Measurements from ENCODE around the gene SEC14L5. TPM values are rescaled to one million over a fixed set of nuclear protein-coding genes. Genes with fewer than 3 reads are reported as not detected.
"Not testable (repeated sequence)": the region's sequence is repeated elsewhere in the genome, so short reads cannot be mapped to it uniquely, and the experiment has no call there.

The SEC14L5 gene
- polyA plus RNA-seq, 1 experiment, result 0.05 TPM

DNA sequence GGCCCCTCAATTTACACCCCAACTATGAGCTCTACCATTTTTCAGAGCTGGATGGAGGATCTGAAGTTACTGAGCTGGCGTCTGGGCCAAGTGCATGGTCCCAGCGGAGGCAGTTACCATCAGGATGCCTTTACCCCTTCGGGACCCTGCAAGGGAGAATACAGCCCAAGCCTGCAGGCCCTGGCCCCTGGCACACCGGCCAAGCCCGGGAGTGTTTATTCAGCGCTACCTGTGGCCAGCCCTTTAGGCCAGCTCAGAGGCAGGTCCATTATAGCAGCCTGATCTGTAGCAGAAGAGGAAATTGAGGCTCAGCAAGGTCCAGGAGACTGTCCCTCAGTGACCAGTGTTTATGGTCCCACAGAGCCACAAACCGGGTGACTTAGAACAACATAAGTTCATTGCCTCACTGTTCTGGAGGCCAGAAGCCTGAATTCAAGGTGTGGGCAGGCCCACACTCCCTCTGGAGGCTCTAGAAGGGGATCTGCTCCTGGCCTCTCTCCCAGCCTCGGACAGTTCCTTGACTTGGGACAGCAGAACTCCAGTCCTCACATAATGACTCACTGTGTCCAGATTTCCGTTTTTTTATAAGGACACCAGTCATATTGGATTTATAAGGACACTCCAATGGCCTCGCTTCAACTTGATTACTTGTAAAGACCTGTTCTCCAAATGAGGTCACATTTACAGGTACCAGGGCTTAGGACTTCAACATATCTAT lies 8.8 kb downstream of the SEC14L5 start:
- no peaks in the 10 kb centered on the region for H3K9me3 ChIP-seq (ENCODE audit: control insufficient read depth, insufficient read depth, low read length)
- ChIA-PET CTCF (interaction anchor here (0.6 to 1.7 kb wide), 3 partner anchors 11 to 127 kb away, joined by 3 to 5 read pairs (median 3); no protein-coding TSS in a partner anchor), POLR2A (no interaction called here)
- no peak overlapping the region for H3K27ac ChIP-seq (ENCODE audit: low read depth, low read length)
- no peak overlapping the region for H3K4me3 ChIP-seq (ENCODE audit: low read depth, low read length)
- TF ChIP-seq, protein P1, sequence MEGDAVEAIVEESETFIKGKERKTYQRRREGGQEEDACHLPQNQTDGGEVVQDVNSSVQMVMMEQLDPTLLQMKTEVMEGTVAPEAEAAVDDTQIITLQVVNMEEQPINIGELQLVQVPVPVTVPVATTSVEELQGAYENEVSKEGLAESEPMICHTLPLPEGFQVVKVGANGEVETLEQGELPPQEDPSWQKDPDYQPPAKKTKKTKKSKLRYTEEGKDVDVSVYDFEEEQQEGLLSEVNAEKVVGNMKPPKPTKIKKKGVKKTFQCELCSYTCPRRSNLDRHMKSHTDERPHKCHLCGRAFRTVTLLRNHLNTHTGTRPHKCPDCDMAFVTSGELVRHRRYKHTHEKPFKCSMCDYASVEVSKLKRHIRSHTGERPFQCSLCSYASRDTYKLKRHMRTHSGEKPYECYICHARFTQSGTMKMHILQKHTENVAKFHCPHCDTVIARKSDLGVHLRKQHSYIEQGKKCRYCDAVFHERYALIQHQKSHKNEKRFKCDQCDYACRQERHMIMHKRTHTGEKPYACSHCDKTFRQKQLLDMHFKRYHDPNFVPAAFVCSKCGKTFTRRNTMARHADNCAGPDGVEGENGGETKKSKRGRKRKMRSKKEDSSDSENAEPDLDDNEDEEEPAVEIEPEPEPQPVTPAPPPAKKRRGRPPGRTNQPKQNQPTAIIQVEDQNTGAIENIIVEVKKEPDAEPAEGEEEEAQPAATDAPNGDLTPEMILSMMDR (IDR thresholded peaks at IDR 0.05; ENCODE audit: low read depth, low read length), result no peak
- DNase-seq (ENCODE audit: low read depth, low spot score), result no peak
- H3K27me3 ChIP-seq (ENCODE audit: control insufficient read depth, insufficient read depth, low read length), result peaks cover 3% of the 10 kb centered on the region

GRCh38 chr16:4968278-4968677 lies 10.1 kb downstream of the SEC14L5 start:
- H3K9me3 ChIP-seq (ENCODE audit: control insufficient read depth, insufficient read depth, low read length); CTCF ChIA-PET; POLR2A ChIA-PET; H3K27me3 ChIP-seq (ENCODE audit: control insufficient read depth, insufficient read depth, low read length); DNase-seq (ENCODE audit: low read depth, low spot score); H3K4me3 ChIP-seq (ENCODE audit: low read depth, low read length); H3K27ac ChIP-seq (ENCODE audit: low read depth, low read length): not testable (repeated sequence)

GRCh38 chr16:4968879-4969483 lies 10.9 kb downstream of the SEC14L5 start:
- H3K4me3 ChIP-seq (ENCODE audit: low read depth, low read length), result no peak overlapping the region
- peaks cover 5% of the 10 kb centered on the region for H3K27me3 ChIP-seq (ENCODE audit: control insufficient read depth, insufficient read depth, low read length)
- no peak overlapping the region for H3K27ac ChIP-seq (ENCODE audit: low read depth, low read length)
- TF ChIP-seq, protein P1 (IDR thresholded peaks at IDR 0.05; ENCODE audit: low read depth, low read length), result no peak
- DNase-seq (ENCODE audit: low read depth, low spot score), result no peak
- ChIA-PET CTCF (interaction anchor here (0.6 to 1.7 kb wide), 3 partner anchors 13 to 252 kb away, joined by 3 to 5 read pairs (median 3); no protein-coding TSS in a partner anchor), POLR2A (no interaction called here)
- H3K9me3 ChIP-seq (ENCODE audit: control insufficient read depth, insufficient read depth, low read length), result no peaks in the 10 kb centered on the region

DNA sequence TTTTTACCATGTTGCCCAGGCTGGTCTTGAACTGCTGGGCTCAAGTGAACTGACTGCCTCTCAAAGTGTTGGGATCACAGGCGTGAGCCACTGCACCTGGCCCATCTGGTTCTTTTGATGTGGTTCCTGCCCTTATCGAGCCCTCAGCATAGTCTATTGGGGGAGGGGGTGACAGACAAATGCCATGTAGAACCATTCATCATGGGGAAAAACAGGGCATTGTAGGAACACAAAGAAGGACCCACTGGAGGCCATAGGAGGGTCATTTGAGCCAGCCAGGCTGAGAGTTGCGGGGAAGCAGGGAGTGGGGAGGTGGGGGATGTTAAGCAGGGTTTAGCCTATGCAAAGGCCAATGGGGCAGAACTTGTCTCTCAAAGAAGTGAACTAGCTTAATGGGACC lies 11.9 kb downstream of the SEC14L5 start:
- Histone ChIP-seq H3K9me3 (ENCODE audit: control insufficient read depth, insufficient read depth, low read length) (no peaks in the 10 kb centered on the region), H3K27me3 (ENCODE audit: control insufficient read depth, insufficient read depth, low read length) (peaks cover 5% of the 10 kb centered on the region), H3K27ac (ENCODE audit: low read depth, low read length) (no peak overlapping the region), H3K4me3 (ENCODE audit: low read depth, low read length) (no peak overlapping the region)
- ChIA-PET CTCF (interaction anchor here (1.2 to 1.7 kb wide), 2 partner anchors 14 to 122 kb away, joined by 3 to 5 read pairs; no protein-coding TSS in a partner anchor), POLR2A (no interaction called here)
- TF ChIP-seq, protein P1 (IDR thresholded peaks at IDR 0.05; ENCODE audit: low read depth, low read length), result no peak
- no peak for DNase-seq (ENCODE audit: low read depth, low spot score)

- POLR2A ChIA-PET, result no interaction called here
- TF ChIP-seq, protein P1 (IDR thresholded peaks at IDR 0.05; ENCODE audit: low read depth, low read length), result no peak
- Histone ChIP-seq H3K9me3 (ENCODE audit: control insufficient read depth, insufficient read depth, low read length) (no peaks in the 10 kb centered on the region), H3K27ac (ENCODE audit: low read depth, low read length) (no peak overlapping the region), H3K4me3 (ENCODE audit: low read depth, low read length) (no peak overlapping the region), H3K27me3 (ENCODE audit: control insufficient read depth, insufficient read depth, low read length) (peaks cover 5% of the 10 kb centered on the region)
- CTCF ChIA-PET, result no interaction called here
- no peak for DNase-seq (ENCODE audit: low read depth, low spot score)
Measured at GRCh38 chr16:4972938-4973587, 14.9 kb downstream of the SEC14L5 start.

Measured in AG04450 (cell line).